HT1080 (cell line): Measurements from ENCODE around the gene R3HDM1. TPM values are rescaled to one million over a fixed set of nuclear protein-coding genes. Genes with fewer than 3 reads are reported as not detected.
"Not testable (repeated sequence)": the region's sequence is repeated elsewhere in the genome, so short reads cannot be mapped to it uniquely, and the experiment has no call there.

ENCODE experiments used
- DNase-seq: peaks from one replicate; pipeline ENCODE4 v3.0.0-alpha.2; 2015; ENCODE audit warnings: low read depth
- polyA plus RNA-seq, 2 experiments: library from polyadenylated mRNA; depleted of rRNA; stranded (reverse); fragments of >200 nt; gene quantifications; 2 replicates each; pipeline ENCODE4 v1.2.3, GENCODE V29; 2015
- total RNA-seq: library from RNA; depleted of rRNA; stranded (reverse); fragments of >200 nt; shearing (Covaris generic); gene quantifications from 2 replicates; pipeline ENCODE4 v1.2.3, GENCODE V29; 2014; rRNA removed

R3HDM1 gene
- total RNA-seq: 9.0 and 12.4 TPM in 2 replicates
- polyA plus RNA-seq (2015; cell fraction: cytosol; rRNA removed): 53.2 and 73.3 TPM in 2 replicates
- polyA plus RNA-seq (2015; cell fraction: nucleus; rRNA removed): 30.6 and 36.1 TPM in 2 replicates

- DNase-seq: peak; percentile 100
Observed at GRCh38 chr2:135531231-135532197, at the start of gene R3HDM1. Gene R3HDM1 (plus strand): TSS chr2:135531484. CDS start chr2:135604846, 73,362 bp downstream.

- DNase-seq: no peak
Observed at GRCh38 chr2:135485441-135485840, 45.8 kb upstream of the R3HDM1 start.

- DNase-seq: no peak
Observed at GRCh38 chr2:135490376-135490775, 40.9 kb upstream of the R3HDM1 start.

- DNase-seq: no peak
Observed at GRCh38 chr2:135494503-135494902, 36.8 kb upstream of the R3HDM1 start.

GRCh38 chr2:135494917-135495316 lies 36.4 kb upstream of the R3HDM1 start:
- DNase-seq: no peak

GRCh38 chr2:135498588-135498987 lies 32.7 kb upstream of the R3HDM1 start:
- not testable (repeated sequence) for DNase-seq

- DNase-seq: no peak
Observed at GRCh38 chr2:135504811-135505210, 26.5 kb upstream of the R3HDM1 start.

- no peak for DNase-seq
Observed at GRCh38 chr2:135510577-135510976, 20.7 kb upstream of the R3HDM1 start.

GRCh38 chr2:135512099-135512498 lies 19.2 kb upstream of the R3HDM1 start:
- DNase-seq: no peak

GRCh38 chr2:135525786-135526185 lies 5.5 kb upstream of the R3HDM1 start:
- DNase-seq: no peak

GRCh38 chr2:135528006-135528405 lies 3.3 kb upstream of the R3HDM1 start:
- DNase-seq: no peak

GRCh38 chr2:135530313-135531230 lies 712 bp upstream of the R3HDM1 start, which contains the start of gene ZRANB3:
Gene ZRANB3 (minus strand): TSS chr2:135531218.
- peak; percentile 99 for DNase-seq

- DNase-seq: no peak
Observed at GRCh38 chr2:135532581-135532980, 1.3 kb downstream of the R3HDM1 start.

- DNase-seq: not testable (repeated sequence)
Observed at GRCh38 chr2:135533545-135533944, 2.3 kb downstream of the R3HDM1 start.

- no peak for DNase-seq
Observed at GRCh38 chr2:135546436-135546835, 15.2 kb downstream of the R3HDM1 start.

- no peak for DNase-seq
Observed at GRCh38 chr2:135547311-135547710, 16.0 kb downstream of the R3HDM1 start.

- no peak for DNase-seq
Observed at GRCh38 chr2:135551356-135551755, 20.1 kb downstream of the R3HDM1 start.

GRCh38 chr2:135552887-135553286 lies 21.6 kb downstream of the R3HDM1 start:
- DNase-seq: no peak

- no peak for DNase-seq
Observed at GRCh38 chr2:135555311-135555710, 24.0 kb downstream of the R3HDM1 start.

- DNase-seq: no peak
Observed at GRCh38 chr2:135557530-135557929, 26.2 kb downstream of the R3HDM1 start.

- DNase-seq: no peak
Observed at GRCh38 chr2:135561925-135562324, 30.6 kb downstream of the R3HDM1 start.
